ENCODE data around the gene TFDP2.
A peak's percentile ranks its signal among the peaks of the same experiment; 100 is the strongest.

TFDP2 gene

GRCh38 chr3:142127941-142128658, 21.2 kb downstream of the TFDP2 start:
- TF ChIP-seq CTCF (conservative IDR thresholded peaks at IDR 0.05; ENCODE audit: low read depth, low read length): no peak
- no peak for DNase-seq (ENCODE audit: low read depth)
- no peak overlapping the region for H3K4me3 ChIP-seq (ENCODE audit: low read depth, low read length)

- no peak for TF ChIP-seq CTCF (conservative IDR thresholded peaks at IDR 0.05; ENCODE audit: low read depth, low read length)
- DNase-seq (ENCODE audit: low read depth): no peak
- H3K4me3 ChIP-seq (ENCODE audit: low read depth, low read length): no peak overlapping the region
Observed at GRCh38 chr3:142124243-142124642, 25.1 kb downstream of the TFDP2 start.

GRCh38 chr3:142120707-142121106, 28.6 kb downstream of the TFDP2 start:
- no peak for TF ChIP-seq CTCF (conservative IDR thresholded peaks at IDR 0.05; ENCODE audit: low read depth, low read length)
- no peak for DNase-seq (ENCODE audit: low read depth)
- no peak overlapping the region for H3K4me3 ChIP-seq (ENCODE audit: low read depth, low read length)

- TF ChIP-seq CTCF (conservative IDR thresholded peaks at IDR 0.05; ENCODE audit: low read depth, low read length): no peak
- H3K4me3 ChIP-seq (ENCODE audit: low read depth, low read length): no peak overlapping the region
- DNase-seq (ENCODE audit: low read depth): peak; percentile 39
Observed at GRCh38 chr3:142118911-142119310, 30.4 kb downstream of the TFDP2 start.

GRCh38 chr3:142117056-142117851, 32.1 kb downstream of the TFDP2 start:
- peak; percentile 58 for DNase-seq (ENCODE audit: low read depth)
- TF ChIP-seq CTCF (conservative IDR thresholded peaks at IDR 0.05; ENCODE audit: low read depth, low read length): no peak
- H3K4me3 ChIP-seq (ENCODE audit: low read depth, low read length): no peak overlapping the region

GRCh38 chr3:142115867-142116668, 33.3 kb downstream of the TFDP2 start:
- no peak for DNase-seq (ENCODE audit: low read depth)
- H3K4me3 ChIP-seq (ENCODE audit: low read depth, low read length): no peak overlapping the region
- no peak for TF ChIP-seq CTCF (conservative IDR thresholded peaks at IDR 0.05; ENCODE audit: low read depth, low read length)
